Stimulated activated CD8-positive, alpha-beta memory T cell treated with anti-CD3 and anti-CD28 coated beads, Interleukin-4, amount 100 ng/mL, for 48 hours (primary cell): ENCODE measurements around the gene RBM8A.

ENCODE experiments used
- DNase-seq: peaks from one replicate; pipeline ENCODE4 v3.0.0-alpha.2; 2020

RBM8A gene

GRCh38 chr1:145912128-145912641, 15.1 kb downstream of the RBM8A start:
- no peak for DNase-seq

- DNase-seq, result no peak
Measured at GRCh38 chr1:145908653-145909052, 18.6 kb downstream of the RBM8A start.

- no peak for DNase-seq
Measured at GRCh38 chr1:145906954-145907753, 20.1 kb downstream of the RBM8A start.

GRCh38 chr1:145901312-145902021, 25.8 kb downstream of the RBM8A start:
- DNase-seq, result no peak

- DNase-seq, result no peak
Measured at GRCh38 chr1:145898756-145899155, 28.5 kb downstream of the RBM8A start.

GRCh38 chr1:145897969-145898368, 29.3 kb downstream of the RBM8A start:
- no peak for DNase-seq

- DNase-seq, result no peak
Measured at GRCh38 chr1:145895471-145895870, 31.8 kb downstream of the RBM8A start.

GRCh38 chr1:145893306-145894055, 33.8 kb downstream of the RBM8A start:
- no peak for DNase-seq

GRCh38 chr1:145892486-145893087, 34.7 kb downstream of the RBM8A start:
- DNase-seq, result no peak

- peak; percentile 74 for DNase-seq
Measured at GRCh38 chr1:145891587-145892485, 35.4 kb downstream of the RBM8A start.

- no peak for DNase-seq
Measured at GRCh38 chr1:145891143-145891542, 36.1 kb downstream of the RBM8A start.

GRCh38 chr1:145889722-145890121, 37.6 kb downstream of the RBM8A start:
- DNase-seq, result no peak

- DNase-seq, result no peak
Measured at GRCh38 chr1:145887631-145888030, 39.7 kb downstream of the RBM8A start.

- DNase-seq, result no peak
Measured at GRCh38 chr1:145886816-145887215, 40.5 kb downstream of the RBM8A start.

- no peak for DNase-seq
Measured at GRCh38 chr1:145886390-145886789, 40.9 kb downstream of the RBM8A start.

GRCh38 chr1:145885738-145886287, 41.5 kb downstream of the RBM8A start, which contains the start of gene ANKRD35:
Gene ANKRD35 (minus strand): TSS chr1:145885866. CDS start chr1:145885758, 108 bp downstream.
- DNase-seq, result peak; percentile 92

- no peak for DNase-seq
Measured at GRCh38 chr1:145884675-145885074, 42.6 kb downstream of the RBM8A start.

GRCh38 chr1:145879775-145880174, 47.5 kb downstream of the RBM8A start:
- DNase-seq, result no peak

- DNase-seq, result no peak
Measured at GRCh38 chr1:145878724-145879123, 48.6 kb downstream of the RBM8A start.

GRCh38 chr1:145877923-145878486, 49.3 kb downstream of the RBM8A start:
- DNase-seq, result no peak

- no peak for DNase-seq
Measured at GRCh38 chr1:145874646-145875045, 52.6 kb downstream of the RBM8A start.
